Fibroblast of skin of right biceps (primary cell): Measurements from ENCODE around the gene RPP14.
"Not testable (repeated sequence)": the region's sequence is repeated elsewhere in the genome, so short reads cannot be mapped to it uniquely, and the experiment has no call there.

Experiments
- DNase-seq: peaks from one replicate; pipeline ENCODE4 v3.0.0-alpha.2; 2013

Gene RPP14

DNA sequence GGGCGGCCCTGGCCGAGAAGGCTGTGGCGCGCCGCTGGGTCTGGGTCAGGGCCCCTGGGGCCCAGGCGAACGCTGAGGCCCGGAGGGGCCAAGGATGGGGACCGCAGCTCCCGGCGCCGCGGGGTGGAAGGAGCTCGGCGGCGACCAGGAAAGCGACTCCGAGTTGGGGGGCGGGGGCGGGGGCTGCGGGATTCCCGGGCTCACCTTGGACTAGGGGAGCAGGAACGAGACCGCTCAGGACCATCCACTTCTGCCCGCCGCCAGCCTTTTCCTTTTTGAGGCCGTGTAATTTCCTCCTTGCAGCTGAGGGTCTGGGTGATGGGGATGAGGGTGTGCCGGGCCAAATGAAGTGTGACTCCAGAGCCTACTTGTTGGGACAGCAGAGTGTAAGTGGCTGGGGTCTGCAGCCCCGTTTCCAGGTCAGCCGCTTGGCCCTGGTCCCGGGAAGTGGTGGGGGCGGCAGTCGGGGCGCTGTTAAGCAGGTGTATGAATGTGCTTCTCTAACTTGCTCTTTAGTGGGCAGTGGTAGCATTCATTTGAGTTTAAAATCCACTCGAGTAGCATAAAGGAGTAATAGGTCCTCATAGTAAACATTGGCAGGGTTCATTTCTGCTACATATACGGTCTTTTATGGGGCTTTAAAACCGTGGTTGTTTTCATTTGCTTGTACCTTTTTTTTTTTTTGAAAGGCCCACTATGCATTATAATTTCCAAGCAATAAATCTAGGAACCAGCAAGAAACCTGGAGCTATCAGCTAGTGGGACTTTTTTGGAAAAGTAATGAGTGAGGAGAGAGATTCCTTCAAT, 27.4 kb downstream of the RPP14 start:
- peak; percentile 32 for DNase-seq

DNA sequence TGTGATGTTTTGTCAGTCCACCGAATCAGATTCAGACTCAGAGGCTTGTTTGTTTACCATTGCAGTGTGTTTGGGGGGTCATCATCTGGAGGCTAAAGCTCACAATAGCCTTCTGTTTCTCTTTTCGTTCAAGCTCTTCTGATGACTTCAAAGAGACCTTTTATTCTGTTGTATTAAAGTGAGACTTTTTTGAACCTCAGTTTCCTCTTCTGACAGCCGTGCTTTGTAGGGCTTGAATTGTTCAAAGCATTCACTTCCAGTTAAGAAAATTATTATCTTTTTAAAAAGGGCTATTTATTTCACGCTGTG, 27.9 kb downstream of the RPP14 start:
- no peak for DNase-seq

DNA sequence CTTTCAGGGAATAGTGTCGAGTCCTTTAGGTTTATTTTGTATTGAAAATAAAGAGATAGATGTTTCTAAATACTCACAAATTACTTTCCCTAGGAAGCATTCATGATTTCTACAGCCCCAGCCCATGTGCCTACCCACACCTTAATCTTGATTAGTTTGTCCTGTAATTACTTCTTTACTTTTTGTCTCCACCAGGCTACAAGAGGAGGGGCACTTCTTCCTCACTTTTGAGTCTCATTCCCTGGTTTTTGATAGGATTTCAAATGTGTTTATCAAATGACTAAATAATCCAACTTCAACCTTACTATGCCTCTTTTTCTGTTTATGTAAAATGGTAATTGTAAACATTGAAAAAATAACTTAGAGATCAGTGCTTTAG, 28.4 kb downstream of the RPP14 start:
- no peak for DNase-seq

DNA sequence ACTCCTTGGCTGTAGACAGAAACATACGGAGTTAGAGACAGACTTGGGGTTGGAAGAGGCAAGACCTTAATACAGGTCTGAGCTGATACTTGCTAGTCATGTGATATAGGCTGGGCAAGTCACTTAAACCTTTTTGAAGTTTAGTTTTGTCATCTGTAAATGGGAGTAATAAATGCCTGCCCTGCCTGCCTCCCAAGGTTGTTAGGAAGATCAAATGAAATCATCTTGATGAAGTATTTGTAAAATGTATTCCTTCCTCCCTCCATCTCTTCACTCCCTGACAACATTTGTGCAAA, 29.6 kb downstream of the RPP14 start:
- no peak for DNase-seq

DNA sequence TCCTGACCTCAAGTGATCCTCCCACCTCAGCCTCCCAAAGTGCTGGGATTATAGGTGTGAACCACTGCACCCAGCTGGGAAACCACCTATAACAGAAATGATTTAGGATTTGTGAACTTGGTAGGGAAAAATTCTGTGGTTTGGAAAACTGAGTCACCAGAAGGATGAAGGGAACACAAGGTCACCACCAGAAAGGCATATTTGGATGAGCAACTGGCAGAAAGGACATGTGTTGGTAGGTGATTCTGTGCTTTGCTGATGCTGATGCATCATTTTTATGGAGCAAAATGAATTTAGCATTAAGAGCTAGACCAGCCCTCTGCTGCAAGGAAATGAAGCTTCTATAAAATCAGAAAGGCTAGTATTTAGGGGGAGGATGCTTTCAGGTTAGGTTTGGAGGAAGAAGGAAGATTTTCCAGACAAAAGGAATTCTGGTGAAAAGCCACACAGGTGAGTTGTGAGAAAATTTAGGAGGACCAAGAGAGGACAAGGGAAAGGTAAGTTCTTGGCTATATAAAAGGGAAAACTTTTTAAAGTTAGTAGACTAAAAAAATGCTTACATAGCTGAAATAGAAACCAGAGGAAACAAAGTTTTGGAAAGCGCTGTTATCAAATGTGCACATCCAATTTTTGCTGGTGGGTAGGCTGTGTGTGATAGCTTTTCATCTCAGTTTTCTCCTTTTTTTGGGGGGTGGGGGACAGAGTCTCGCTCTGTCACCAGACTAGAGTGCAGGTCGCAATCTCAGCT, 30.3 kb downstream of the RPP14 start:
- DNase-seq, result peak; percentile 92

DNA sequence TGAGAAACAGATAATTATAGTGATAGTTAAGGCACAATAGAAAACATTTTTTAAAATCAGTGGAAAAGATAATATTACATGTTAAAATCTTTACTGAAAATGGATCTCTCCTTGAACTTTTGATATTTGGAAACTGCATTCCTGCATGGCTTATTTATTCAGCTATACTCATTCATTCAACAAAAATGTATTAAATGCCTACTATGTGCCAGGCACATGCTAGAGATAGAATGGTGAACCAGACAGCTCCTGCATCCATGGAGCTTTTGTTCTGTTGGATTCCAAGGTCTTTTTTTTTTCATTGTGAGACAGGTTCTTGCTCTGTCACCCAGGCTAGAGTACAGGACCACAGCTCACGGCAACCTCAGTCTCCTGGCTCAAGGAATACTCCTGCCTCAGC, 31.1 kb downstream of the RPP14 start:
- no peak for DNase-seq

DNA sequence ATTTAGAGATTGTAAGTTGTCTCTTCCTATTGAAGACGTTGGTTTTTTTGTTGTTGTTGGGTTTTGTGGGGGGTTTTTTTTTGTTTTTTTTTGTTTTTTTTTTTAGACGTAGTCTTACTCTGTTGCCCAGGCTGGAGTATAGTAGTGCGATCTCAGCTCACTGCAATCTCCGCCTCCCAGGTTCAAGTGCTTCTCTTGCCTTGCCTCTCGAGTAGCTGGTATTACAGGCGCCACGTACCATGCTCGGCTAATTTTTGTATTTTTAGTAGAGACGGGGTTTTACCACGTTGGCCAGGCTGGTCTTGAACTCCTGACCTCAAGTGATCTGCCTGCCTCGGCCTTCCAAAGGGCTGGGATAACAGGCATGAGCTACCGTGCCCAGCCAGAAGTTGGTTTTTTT, 33.1 kb downstream of the RPP14 start:
- not testable (repeated sequence) for DNase-seq

DNA sequence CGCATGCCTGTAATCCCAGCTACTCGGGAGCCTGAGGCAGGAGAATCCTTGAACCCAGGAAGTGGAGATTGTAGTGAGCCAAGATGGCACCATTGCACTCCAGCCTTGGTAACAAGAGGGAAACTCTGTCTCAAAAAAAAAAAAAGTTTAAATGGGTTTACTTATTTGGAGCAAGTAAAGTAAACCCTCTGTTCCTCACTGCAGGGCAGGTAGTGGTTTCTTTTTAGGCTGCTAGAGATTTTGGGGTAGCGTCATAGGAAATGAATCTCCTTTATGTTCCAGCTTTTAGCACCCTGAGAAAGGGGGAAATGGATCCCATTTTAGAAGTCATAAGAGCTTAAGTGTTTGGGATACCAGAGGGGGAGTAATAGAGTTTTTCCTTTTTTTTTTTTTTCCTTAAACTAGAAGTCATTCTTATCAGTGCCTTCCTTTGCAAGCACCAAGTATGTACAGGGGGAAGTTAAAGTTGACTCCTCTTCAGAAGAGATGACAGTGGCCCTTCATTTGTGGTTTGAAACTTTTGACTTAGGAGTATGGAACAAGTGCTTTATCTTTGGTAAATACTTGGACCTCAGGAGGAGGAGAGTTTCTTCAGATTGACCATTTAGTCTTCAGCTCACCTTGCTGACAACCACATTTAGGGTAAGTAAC, 34.7 kb downstream of the RPP14 start:
- DNase-seq, result no peak

DNA sequence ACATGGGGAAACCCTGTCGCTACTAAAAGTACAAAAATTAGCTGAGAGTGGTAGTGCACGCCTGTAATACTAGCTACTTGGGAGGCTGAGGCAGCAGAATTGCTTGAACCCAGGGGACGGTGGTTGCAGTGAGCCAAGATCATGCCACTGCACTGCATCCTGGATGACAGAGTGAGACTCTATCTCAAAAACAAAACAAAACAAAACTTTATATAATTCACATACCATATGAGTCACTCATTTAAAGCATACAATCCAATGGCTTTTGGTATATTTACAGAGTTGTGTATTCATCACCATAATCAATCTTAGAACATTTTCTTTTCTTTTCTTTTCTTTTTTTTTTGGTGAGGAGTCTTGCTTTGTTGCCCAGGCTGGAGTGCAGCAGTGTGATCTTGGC, 35.3 kb downstream of the RPP14 start:
- DNase-seq, result peak; percentile 49

DNA sequence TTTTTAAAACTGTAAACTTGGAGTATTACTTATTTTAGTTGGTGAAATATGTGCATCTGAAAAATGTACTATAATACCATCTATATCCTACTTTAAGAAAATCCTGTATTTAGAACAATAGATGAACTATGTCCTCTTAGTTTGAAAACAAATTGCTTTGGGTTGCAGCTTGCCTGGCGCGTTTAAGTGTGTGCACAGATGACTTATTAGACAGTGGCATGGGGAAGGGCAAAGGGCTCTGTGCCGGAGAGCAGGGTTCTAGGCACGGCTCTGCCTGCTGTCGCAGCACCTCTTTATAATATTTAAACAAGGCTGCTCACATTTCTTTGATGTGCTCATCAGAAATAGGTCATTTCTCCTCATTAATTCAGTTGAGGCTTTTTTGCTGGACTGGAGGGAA, 36.6 kb downstream of the RPP14 start:
- no peak for DNase-seq

DNA sequence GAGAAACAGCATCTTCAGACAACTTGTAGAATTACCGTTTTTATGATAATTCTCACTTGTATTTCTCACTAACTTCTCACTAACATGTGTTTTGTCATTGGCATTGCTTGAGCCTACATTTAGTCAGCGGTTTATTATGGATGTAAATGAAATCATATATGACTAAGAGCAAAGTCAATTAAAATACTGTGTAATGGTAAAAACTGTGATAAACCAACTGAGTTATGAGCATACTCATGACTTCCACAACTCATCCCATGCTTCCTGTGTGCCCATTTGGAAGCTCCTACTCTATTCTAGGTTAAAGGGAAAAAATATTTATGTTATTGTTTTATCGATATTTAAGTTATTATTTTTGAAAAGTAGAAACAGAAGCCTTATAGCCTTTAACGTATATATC, 39.4 kb downstream of the RPP14 start:
- DNase-seq, result no peak

DNA sequence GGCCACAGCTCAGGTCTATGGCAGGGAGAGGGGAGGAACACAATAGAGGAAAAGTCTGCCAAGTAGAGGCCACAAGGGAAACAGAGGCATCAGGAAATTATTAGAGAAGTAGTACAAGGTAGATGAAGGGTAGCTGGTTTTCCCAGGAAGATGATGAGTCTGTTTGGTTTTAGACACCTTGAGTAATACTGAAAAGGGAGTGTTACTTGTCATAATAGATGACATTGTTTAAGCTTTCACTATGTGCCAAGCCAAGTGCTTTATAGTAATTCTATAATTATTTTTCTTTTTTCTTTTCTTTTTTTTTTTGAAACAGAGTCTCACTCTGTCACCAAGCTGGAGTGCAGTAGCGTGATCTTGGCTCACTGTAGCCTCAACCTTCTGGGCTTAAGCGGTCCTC, 40.3 kb downstream of the RPP14 start:
- no peak for DNase-seq

DNA sequence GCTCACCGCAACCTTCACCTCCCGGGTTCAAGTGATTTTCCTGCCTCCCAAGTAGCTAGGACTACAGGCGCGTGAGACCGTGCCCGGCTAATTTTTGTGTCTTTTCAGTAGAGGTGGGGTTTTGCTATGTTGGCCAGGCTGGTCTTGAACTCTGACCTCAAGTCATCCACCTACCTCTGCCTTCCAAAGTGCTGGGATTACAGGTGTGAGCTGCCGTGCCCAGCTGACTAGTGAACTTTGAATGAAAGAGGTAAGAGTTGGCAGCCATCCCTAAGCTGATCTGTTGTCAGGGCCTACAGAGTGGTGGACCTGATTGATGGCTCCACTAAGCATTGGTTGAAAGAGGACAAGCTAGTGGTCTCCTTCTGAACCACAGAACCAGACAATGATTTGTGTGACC, 41.9 kb downstream of the RPP14 start:
- DNase-seq, result no peak

DNA sequence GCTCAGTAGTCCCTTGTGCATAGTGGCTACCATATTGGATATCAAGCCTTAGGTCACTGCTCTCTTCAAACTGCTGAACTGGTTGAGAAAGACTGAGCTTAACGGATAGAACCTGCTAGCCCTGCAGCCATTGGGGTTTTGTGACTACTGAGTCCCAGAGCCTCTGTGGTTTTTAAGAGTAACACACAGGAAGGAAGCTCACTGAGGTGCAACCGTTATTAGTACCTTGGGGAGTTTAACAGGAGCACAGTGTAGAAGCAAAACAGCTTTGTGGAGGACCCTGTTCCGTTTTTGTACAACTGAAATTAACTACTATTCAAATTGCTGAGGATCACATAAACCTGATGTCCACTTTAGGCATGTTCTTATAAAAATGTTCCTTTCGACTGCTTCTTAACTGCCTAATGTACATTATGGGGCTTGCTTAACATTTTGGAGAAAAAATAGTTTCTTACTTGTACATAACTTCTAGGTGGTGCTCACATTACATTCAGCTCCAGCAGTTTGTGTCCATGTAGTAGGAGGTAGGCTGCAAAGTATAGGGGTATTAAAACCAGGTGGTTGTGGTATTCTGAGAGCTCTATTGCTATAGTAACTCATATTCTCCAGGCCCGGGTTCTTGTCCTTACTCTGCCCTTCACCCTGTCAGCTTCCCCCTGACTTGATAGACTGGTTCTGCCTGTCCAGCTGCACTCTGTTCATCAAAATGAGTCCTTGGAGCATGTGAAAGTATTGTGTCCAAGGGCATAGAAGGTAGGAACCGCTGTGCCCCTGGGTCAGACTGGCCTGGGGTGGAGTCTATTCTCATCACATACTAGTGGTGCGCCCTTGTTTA, 44.0 kb downstream of the RPP14 start:
- DNase-seq, result no peak

DNA sequence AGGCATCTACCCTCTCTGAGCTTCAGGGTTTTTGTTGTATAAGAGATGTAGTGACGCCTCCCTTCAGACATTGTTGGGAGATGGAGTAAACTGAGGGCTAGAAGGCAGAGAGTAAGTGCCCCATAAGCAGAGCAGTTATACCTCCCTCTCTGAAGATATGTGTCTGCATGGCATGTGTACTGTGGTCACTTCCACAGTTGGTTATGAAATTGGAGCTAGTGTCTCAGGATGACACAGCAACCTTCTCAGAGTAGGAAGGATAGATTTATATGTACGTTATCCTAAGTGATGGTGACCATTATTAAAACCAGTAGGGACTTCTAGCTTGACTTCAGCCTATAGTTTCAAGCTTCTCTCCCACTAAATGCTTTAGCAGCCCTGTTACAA, 44.6 kb downstream of the RPP14 start:
- no peak for DNase-seq

DNA sequence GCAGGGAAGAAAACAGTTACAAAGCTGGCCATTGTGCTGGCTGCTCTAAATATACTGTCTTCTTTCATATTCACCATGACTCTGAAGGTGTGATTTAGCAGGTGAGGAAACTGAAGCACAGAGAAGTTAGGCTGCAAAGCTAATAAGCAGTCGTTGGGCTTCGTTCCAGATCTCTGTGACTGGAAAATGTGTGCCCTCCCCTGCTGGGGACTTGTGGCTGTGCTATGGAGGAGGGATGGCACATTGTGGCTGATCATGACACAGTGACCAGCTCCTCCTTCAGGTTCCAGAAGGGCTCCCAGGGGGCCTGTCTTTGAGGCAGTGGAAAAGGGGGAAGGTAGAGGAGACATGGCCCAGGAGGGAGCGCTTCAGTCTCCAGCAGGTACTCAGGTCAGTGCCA, 45.9 kb downstream of the RPP14 start:
- DNase-seq, result no peak

DNA sequence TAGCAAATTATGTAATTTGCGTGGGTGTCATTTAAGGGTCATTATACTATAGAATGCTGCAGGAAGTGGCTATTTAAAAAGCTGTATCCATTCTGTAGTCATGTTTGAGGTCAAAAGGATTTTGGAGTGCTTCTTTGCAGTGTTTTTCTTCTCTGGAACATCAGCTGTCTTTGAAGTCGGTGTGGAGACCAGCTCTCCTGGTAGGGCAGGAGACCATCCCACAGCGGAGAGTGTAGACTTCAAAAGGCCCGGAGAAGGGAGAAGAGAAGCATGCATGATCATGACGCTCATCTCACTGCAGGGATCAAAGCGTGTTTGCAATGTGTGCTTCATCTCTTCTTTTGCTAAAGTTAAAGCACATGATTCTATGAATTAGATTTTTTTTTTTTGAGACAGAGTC, 46.6 kb downstream of the RPP14 start:
- no peak for DNase-seq

DNA sequence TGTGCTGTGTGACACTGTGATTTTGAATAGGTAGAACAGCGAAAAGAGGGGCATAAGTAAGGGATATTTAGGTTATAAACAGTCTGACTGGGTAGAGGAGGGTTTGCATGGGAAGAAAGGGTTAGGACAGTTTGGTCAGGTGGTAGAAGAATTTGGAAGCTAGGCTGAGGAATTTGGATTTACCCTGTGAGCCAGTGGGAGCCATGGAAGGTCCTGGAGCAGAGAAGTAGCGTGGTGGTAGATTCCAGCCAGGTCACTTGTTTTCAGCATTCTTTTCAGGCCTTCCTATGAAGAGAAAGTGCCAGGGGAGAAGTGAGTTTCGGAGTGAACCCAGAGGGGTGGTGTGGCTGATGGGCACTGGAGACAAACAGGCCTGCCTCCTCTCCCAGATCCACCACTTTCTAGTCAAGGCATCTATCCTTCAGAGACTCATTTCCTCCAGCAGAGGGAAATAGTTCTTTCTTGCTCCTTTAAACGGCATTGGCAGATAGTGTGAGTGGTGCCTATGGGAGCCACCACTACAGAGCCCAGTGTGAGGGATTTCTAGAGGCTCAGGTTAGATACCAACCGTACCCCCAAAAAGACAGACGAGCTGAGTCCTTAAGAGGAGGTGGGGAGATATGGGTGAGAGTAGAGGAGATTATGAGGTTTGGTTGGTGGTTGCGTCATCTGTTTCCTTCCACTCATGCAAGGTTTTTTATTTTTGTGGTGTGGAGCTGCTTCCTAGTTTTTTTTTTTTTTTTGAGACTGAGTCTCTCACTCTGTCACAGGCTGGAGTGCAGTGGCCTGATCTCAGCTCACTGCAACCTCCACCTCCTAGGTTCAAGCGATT, 47.9 kb downstream of the RPP14 start:
- DNase-seq, result no peak

DNA sequence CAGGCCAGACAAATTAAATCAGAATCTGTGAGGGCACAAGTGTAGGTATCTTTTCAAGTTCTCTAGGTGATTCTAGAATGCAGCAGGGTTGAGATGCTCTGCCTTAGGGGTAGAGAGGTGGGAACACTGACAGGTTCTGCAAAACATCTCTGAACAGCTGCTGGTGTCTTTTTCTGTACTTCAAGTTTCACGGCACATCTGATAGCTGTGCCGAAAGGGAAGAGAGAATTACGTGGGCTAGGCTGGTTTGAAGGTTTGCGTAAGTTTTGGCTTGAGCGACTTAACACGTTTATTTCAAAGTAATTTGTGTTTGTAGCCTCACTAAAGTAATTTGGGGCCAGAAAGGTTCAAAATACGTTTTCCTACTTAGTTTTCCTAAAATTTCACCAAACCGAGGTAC, 49.1 kb downstream of the RPP14 start:
- DNase-seq, result no peak

DNA sequence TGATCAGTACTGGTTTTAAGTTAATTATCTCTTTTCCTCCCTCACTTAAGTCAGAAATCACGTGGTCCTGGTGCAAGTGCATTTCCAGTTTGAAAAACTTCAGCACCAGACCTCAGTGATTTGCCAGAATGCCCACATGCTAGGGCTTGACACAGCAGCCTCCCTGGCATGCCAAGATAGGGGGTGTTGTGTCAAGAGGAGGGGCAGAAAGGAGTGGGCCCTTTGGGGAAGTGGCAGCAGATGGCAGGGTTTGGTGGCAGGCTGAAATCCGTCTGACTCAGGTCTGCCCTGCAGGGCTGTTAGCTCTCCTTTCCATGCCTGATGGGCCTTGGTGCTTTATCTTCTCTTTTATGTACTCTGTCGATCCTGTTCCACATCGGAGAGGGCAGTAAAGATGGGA, 50.0 kb downstream of the RPP14 start:
- no peak for DNase-seq

DNA sequence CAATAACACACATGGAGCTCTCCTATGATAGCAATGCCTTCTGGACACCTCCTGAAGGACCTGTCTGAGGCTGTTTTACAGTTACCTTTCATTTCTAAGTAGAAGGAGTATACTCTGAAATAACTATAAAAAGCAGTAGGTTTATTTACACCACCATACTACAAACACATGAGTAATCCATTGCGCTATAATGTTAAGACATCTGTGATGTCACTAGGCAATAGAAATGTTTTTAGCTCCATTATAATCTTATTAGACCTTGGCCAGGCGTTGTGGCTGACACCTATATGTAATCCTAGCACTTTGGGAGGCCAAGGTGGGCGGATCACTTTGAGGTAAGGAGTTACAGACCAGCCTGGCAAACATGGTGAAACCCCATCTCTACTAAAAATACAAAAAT, 51.4 kb downstream of the RPP14 start:
- no peak for DNase-seq

DNA sequence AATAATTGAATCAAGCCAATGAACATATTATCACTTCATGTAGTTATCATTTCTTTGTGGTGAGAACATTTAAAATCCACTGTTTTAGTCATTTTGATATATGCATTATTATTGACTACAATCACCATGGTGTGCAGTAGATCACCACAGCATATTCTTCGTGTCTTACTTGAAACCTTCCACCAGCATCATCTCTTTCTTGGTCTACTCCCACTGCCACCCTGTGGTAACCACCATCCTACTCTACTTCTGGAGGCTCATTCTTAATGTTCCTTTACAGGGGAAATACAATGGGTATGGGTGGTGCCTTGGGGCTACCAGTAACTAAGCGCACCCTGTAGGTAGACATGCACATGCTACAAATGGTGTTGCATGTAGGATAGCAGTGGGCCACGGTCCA, 52.0 kb downstream of the RPP14 start:
- DNase-seq, result no peak

DNA sequence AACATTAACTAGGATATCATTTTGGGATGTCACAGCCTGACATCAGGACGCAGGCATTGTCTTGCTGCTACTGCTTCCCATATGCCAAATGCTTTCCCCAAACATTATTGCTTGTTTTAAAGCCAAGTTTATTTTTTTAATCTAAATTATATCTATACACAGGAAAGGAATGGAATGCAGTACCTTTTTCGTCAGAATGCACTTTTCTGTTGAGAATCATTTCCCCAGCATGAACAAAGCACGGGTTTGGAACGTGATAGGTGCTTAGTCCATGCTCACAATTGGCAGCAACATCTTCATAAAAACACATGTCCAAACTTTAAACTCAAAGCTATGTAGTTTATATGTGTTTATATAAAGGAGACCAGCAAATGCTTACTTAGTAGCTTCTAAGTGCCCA, 52.8 kb downstream of the RPP14 start:
- no peak for DNase-seq
